ENCODE measurements around the gene MOGAT1.
"Not testable (repeated sequence)": the region's sequence is repeated elsewhere in the genome, so short reads cannot be mapped to it uniquely, and the experiment has no call there.

The MOGAT1 gene

GRCh38 chr2:222673273-222673672 lies 1.8 kb downstream of the MOGAT1 start:
- H3K9ac ChIP-seq (ENCODE audit: low read length): no peak overlapping the region
- H3K36me3 ChIP-seq (ENCODE audit: insufficient read depth, low read length): no peaks in the 10 kb centered on the region
- no peaks in the 10 kb centered on the region for H3K4me1 ChIP-seq (ENCODE audit: insufficient read depth, low read length)
- H3K9me3 ChIP-seq (ENCODE audit: low read length): no peaks in the 10 kb centered on the region
- no peak overlapping the region for H3K27ac ChIP-seq (ENCODE audit: low read depth, low read length)
- no peak overlapping the region for H3K4me3 ChIP-seq (ENCODE audit: low read depth in 1 of 2, low read length in 2 of 2)
- H3K27me3 ChIP-seq (ENCODE audit: control insufficient read depth in 1 of 2, insufficient read depth in 2 of 2, low read length in 2 of 2): peaks cover 0 to 16% of the 10 kb centered on the region in 2 donors

- Histone ChIP-seq H3K9ac (ENCODE audit: low read length) (no peak overlapping the region), H3K4me1 (ENCODE audit: insufficient read depth, low read length) (no peaks in the 10 kb centered on the region), H3K9me3 (ENCODE audit: low read length) (no peaks in the 10 kb centered on the region), H3K4me3 (ENCODE audit: low read depth in 1 of 2, low read length in 2 of 2) (no peak overlapping the region), H3K27ac (ENCODE audit: low read depth, low read length) (no peak overlapping the region), H3K27me3 (ENCODE audit: control insufficient read depth in 1 of 2, insufficient read depth in 2 of 2, low read length in 2 of 2) (peaks cover 0 to 16% of the 10 kb centered on the region in 2 donors), H3K36me3 (ENCODE audit: insufficient read depth, low read length) (no peaks in the 10 kb centered on the region)
Observed at GRCh38 chr2:222673883-222674282, 2.4 kb downstream of the MOGAT1 start.

GRCh38 chr2:222677981-222678380 lies 6.5 kb downstream of the MOGAT1 start:
- H3K4me1 ChIP-seq (ENCODE audit: insufficient read depth, low read length): no peaks in the 10 kb centered on the region
- no peak overlapping the region for H3K4me3 ChIP-seq (ENCODE audit: low read depth in 1 of 2, low read length in 2 of 2)
- no peaks in the 10 kb centered on the region for H3K9me3 ChIP-seq (ENCODE audit: low read length)
- H3K27me3 ChIP-seq (ENCODE audit: control insufficient read depth in 1 of 2, insufficient read depth in 2 of 2, low read length in 2 of 2): no peaks in the 10 kb centered on the region
- H3K9ac ChIP-seq (ENCODE audit: low read length): no peak overlapping the region
- H3K36me3 ChIP-seq (ENCODE audit: insufficient read depth, low read length): no peaks in the 10 kb centered on the region
- H3K27ac ChIP-seq (ENCODE audit: low read depth, low read length): no peak overlapping the region

GRCh38 chr2:222683805-222684204 lies 12.3 kb downstream of the MOGAT1 start:
- Histone ChIP-seq H3K27me3 (ENCODE audit: control insufficient read depth in 1 of 2, insufficient read depth in 2 of 2, low read length in 2 of 2) (no peaks in the 10 kb centered on the region), H3K9me3 (ENCODE audit: low read length) (no peaks in the 10 kb centered on the region), H3K4me1 (ENCODE audit: insufficient read depth, low read length) (no peaks in the 10 kb centered on the region), H3K4me3 (ENCODE audit: low read depth in 1 of 2, low read length in 2 of 2) (no peak overlapping the region), H3K36me3 (ENCODE audit: insufficient read depth, low read length) (no peaks in the 10 kb centered on the region), H3K9ac (ENCODE audit: low read length) (no peak overlapping the region), H3K27ac (ENCODE audit: low read depth, low read length) (no peak overlapping the region)

GRCh38 chr2:222686086-222686750 lies 14.8 kb downstream of the MOGAT1 start:
- H3K4me1 ChIP-seq (ENCODE audit: insufficient read depth, low read length): no peaks in the 10 kb centered on the region
- no peaks in the 10 kb centered on the region for H3K36me3 ChIP-seq (ENCODE audit: insufficient read depth, low read length)
- H3K27me3 ChIP-seq (ENCODE audit: control insufficient read depth in 1 of 2, insufficient read depth in 2 of 2, low read length in 2 of 2): no peaks in the 10 kb centered on the region
- no peak overlapping the region for H3K9ac ChIP-seq (ENCODE audit: low read length)
- no peak overlapping the region for H3K4me3 ChIP-seq (ENCODE audit: low read depth in 1 of 2, low read length in 2 of 2)
- H3K9me3 ChIP-seq (ENCODE audit: low read length): no peaks in the 10 kb centered on the region
- no peak overlapping the region for H3K27ac ChIP-seq (ENCODE audit: low read depth, low read length)

DNA sequence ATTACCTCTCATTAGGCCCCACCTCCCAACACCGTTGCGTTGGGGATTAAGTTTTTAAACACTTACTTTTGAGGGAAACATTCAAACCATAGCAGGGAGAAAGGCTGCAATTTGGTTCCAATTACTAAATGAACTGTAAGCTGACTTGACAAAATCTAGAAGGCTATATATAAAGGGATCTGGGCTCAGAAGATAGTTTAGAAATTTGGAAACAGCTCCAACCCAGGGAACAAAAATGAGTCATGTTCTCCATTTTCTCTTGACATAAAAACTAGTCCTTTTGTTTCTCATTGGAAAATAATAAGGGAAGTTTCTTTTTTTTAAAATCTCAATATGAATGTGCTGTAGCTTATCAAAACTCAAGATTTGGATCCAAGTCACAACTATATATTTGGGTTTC lies 17.5 kb downstream of the MOGAT1 start:
- Histone ChIP-seq H3K27me3 (ENCODE audit: control insufficient read depth in 1 of 2, insufficient read depth in 2 of 2, low read length in 2 of 2) (no peaks in the 10 kb centered on the region), H3K27ac (ENCODE audit: low read depth, low read length) (no peak overlapping the region), H3K9ac (ENCODE audit: low read length) (no peak overlapping the region), H3K4me1 (ENCODE audit: insufficient read depth, low read length) (no peaks in the 10 kb centered on the region), H3K4me3 (ENCODE audit: low read depth in 1 of 2, low read length in 2 of 2) (no peak overlapping the region), H3K9me3 (ENCODE audit: low read length) (no peaks in the 10 kb centered on the region), H3K36me3 (ENCODE audit: insufficient read depth, low read length) (no peaks in the 10 kb centered on the region)

GRCh38 chr2:222689322-222689721 lies 17.9 kb downstream of the MOGAT1 start:
- Histone ChIP-seq H3K27me3 (ENCODE audit: control insufficient read depth in 1 of 2, insufficient read depth in 2 of 2, low read length in 2 of 2) (no peaks in the 10 kb centered on the region), H3K9me3 (ENCODE audit: low read length) (no peaks in the 10 kb centered on the region), H3K4me3 (ENCODE audit: low read depth in 1 of 2, low read length in 2 of 2) (no peak overlapping the region), H3K27ac (ENCODE audit: low read depth, low read length) (no peak overlapping the region), H3K36me3 (ENCODE audit: insufficient read depth, low read length) (no peaks in the 10 kb centered on the region), H3K4me1 (ENCODE audit: insufficient read depth, low read length) (no peaks in the 10 kb centered on the region), H3K9ac (ENCODE audit: low read length) (no peak overlapping the region)

- Histone ChIP-seq H3K27ac (ENCODE audit: low read depth, low read length) (no peak overlapping the region), H3K9ac (ENCODE audit: low read length) (no peak overlapping the region), H3K4me3 (ENCODE audit: low read depth in 1 of 2, low read length in 2 of 2) (no peak overlapping the region), H3K4me1 (ENCODE audit: insufficient read depth, low read length) (no peaks in the 10 kb centered on the region), H3K36me3 (ENCODE audit: insufficient read depth, low read length) (no peaks in the 10 kb centered on the region), H3K9me3 (ENCODE audit: low read length) (no peaks in the 10 kb centered on the region), H3K27me3 (ENCODE audit: control insufficient read depth in 1 of 2, insufficient read depth in 2 of 2, low read length in 2 of 2) (no peaks in the 10 kb centered on the region)
Observed at GRCh38 chr2:222690564-222691200, 19.2 kb downstream of the MOGAT1 start.

DNA sequence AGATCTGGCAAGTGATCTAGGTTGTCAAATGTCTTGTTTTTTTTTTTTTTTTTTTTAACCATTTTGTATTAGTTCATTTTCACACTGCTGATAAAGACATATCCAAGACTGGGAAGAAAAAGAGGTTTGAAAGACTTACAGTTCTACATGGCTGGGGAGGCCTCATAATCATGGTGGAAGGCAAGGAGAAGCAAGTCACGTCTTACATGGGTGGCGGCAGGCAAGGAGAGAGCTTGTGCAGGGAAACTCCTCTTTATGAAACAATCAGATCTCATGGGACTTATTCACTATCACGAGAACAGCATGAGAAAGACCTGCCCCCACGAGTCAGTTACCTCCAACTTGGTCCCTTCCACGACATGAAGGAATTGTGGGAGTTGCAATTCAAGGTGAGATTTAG lies 22.0 kb downstream of the MOGAT1 start:
- H3K4me1 ChIP-seq (ENCODE audit: insufficient read depth, low read length); H3K27me3 ChIP-seq (ENCODE audit: control insufficient read depth in 1 of 2, insufficient read depth in 2 of 2, low read length in 2 of 2); H3K27ac ChIP-seq (ENCODE audit: low read depth, low read length); H3K4me3 ChIP-seq (ENCODE audit: low read depth in 1 of 2, low read length in 2 of 2); H3K9me3 ChIP-seq (ENCODE audit: low read length); H3K36me3 ChIP-seq (ENCODE audit: insufficient read depth, low read length); H3K9ac ChIP-seq (ENCODE audit: low read length): not testable (repeated sequence)

DNA sequence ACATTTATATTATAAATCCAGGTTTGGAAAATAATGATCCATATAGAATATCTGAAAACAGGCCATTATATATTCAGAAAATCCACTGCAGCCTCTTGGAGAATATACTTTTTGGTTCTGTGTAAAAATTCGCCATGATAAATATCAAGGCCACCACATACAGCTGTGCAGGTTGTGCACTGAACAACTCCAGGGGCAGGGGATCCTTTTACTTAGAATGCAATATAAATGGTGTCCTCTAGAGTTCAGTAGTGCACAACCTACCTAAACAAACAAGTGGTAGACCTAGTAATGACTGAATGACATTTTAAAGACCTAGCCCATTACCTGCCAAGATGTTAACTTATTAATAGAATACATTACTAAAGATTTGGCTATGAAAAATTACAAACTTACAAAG lies 22.4 kb downstream of the MOGAT1 start:
- Histone ChIP-seq H3K4me1 (ENCODE audit: insufficient read depth, low read length) (no peaks in the 10 kb centered on the region), H3K36me3 (ENCODE audit: insufficient read depth, low read length) (no peaks in the 10 kb centered on the region)

DNA sequence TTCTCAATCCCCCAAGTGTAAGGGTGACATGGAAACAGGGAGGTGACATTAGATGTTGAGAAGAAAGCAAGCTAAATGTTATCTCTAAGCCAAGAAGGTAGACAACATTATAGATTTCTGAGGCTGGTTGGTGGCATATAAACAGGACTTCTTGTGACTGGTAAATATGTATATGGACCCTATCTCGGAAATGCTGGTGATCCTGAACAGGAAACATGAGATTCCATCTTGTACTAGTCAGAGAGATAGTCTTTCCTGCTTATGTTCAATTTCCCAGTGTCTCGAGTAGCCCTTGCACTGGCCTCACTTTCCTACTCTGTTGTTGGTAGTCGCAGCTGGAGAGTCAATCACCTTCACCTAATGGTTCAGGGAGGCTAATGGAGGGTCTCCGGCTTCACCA lies 26.8 kb downstream of the MOGAT1 start:
- no peaks in the 10 kb centered on the region for H3K36me3 ChIP-seq (ENCODE audit: insufficient read depth, low read length)
- peaks cover 3% of the 10 kb centered on the region for H3K4me1 ChIP-seq (ENCODE audit: insufficient read depth, low read length)
- H3K27me3 ChIP-seq (ENCODE audit: control insufficient read depth in 1 of 2, insufficient read depth in 2 of 2, low read length in 2 of 2): no peaks in the 10 kb centered on the region
- no peaks in the 10 kb centered on the region for H3K9me3 ChIP-seq (ENCODE audit: low read length)
- H3K27ac ChIP-seq (ENCODE audit: low read depth, low read length): no peak overlapping the region
- no peak overlapping the region for H3K4me3 ChIP-seq (ENCODE audit: low read depth in 1 of 2, low read length in 2 of 2)
- H3K9ac ChIP-seq (ENCODE audit: low read length): no peak overlapping the region

More for the DNA sequence above, 22.4 kb downstream of the MOGAT1 start:
- Histone ChIP-seq H3K9me3 (ENCODE audit: low read length) (no peaks in the 10 kb centered on the region), H3K27me3 (ENCODE audit: control insufficient read depth in 1 of 2, insufficient read depth in 2 of 2, low read length in 2 of 2) (no peaks in the 10 kb centered on the region), H3K9ac (ENCODE audit: low read length) (no peak overlapping the region), H3K4me3 (ENCODE audit: low read depth in 1 of 2, low read length in 2 of 2) (no peak overlapping the region), H3K27ac (ENCODE audit: low read depth, low read length) (no peak overlapping the region)

DNA sequence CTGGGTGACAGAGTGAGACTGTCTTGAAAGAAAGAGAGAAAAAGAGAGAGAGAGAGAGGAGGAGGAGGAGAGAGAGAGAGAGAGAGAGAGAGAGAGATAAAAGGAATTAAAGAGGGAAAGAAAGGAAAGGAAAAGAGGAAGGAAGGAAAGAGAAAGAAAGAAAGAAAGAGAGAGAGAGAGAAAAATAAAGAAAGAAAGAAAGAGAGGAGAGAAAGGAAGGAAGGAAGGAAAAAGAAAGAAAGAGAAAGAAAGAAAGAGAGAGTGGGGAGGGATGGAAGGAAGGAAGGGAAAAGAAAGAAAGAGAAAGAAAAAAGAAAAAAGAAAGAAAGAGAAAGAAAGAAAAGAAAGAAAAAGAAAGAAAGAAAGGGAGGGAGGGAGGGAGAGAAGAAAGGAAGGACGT lies 29.8 kb downstream of the MOGAT1 start:
- no peak overlapping the region for H3K27ac ChIP-seq (ENCODE audit: low read depth, low read length)
- no peak overlapping the region for H3K9ac ChIP-seq (ENCODE audit: low read length)
- peaks cover 8% of the 10 kb centered on the region for H3K4me1 ChIP-seq (ENCODE audit: insufficient read depth, low read length)
- no peaks in the 10 kb centered on the region for H3K27me3 ChIP-seq (ENCODE audit: control insufficient read depth in 1 of 2, insufficient read depth in 2 of 2, low read length in 2 of 2)
- H3K9me3 ChIP-seq (ENCODE audit: low read length): no peaks in the 10 kb centered on the region
- no peaks in the 10 kb centered on the region for H3K36me3 ChIP-seq (ENCODE audit: insufficient read depth, low read length)
- H3K4me3 ChIP-seq (ENCODE audit: low read depth in 1 of 2, low read length in 2 of 2): no peak overlapping the region
